K562 (cell line): Measurements from ENCODE around the gene LRP2BP. TPM values are rescaled to one million over a fixed set of nuclear protein-coding genes. Genes with fewer than 3 reads are reported as not detected.

ENCODE experiments used
- ETV1 ChIP-seq: fragments of 450-650 bp; conservative IDR thresholded peaks from 2 replicates; pipeline ENCODE4 v1.6.1; 2016; ENCODE audit warnings: missing genetic modification characterization, control low read depth, low read depth, missing compliant biosample characterization
- HDGF ChIP-seq: fragments of 450-650 bp; IDR thresholded peaks from 2 replicates; pipeline ENCODE4 v1.6.1; 2016
- TAF7 ChIP-seq: fragments of 450-650 bp; IDR thresholded peaks from 2 replicates; pipeline ENCODE4 v1.6.1; 2016; ENCODE audit warnings: missing genetic modification characterization, missing compliant biosample characterization
- ZBTB11 ChIP-seq, 3 experiments: fragments of 200-800 bp in 1 of 3; fragments of 250-450 bp in 1 of 3; fragments of 450-650 bp in 1 of 3; sonication (Bioruptor Pico) in 1 of 3; sonication (Bioruptor generic) in 1 of 3; formaldehyde crosslinking in 1 of 3; IDR thresholded peaks; 2 replicates each; pipeline versions ENCODE4 v1.6.1 to v1.8.0; 2016 to 2022; ENCODE audit warnings: mild to moderate bottlenecking in 2 of 3, missing genetic modification characterization in 2 of 3, missing compliant biosample characterization in 1 of 3, moderate library complexity in 1 of 3
- ZBTB40 ChIP-seq, 2 experiments: fragments of 450-650 bp in 1 of 2; sonication (generic) in 1 of 2; formaldehyde crosslinking in 1 of 2; IDR thresholded peaks; 2 replicates each; pipeline versions ENCODE4 v1.7.1 to v1.9.0; 2016 to 2022; ENCODE audit warnings: inconsistent platforms in 1 of 2, mild to moderate bottlenecking in 1 of 2, missing genetic modification reagents in 1 of 2
- ZZZ3 ChIP-seq: fragments of 450-650 bp; IDR thresholded peaks from 2 replicates; pipeline ENCODE4 v1.6.1; 2016; ENCODE audit warnings: antibody characterized with exemption, mild to moderate bottlenecking, moderate library complexity
- polyA plus RNA-seq, 8 experiments: library from polyadenylated mRNA; depleted of rRNA in 4 of 8; stranded (reverse) in 5 of 8; unstranded in 3 of 8; fragments of >200 nt; fragmentation: Nextera tagmentation in 2 of 8; fragmentation: Illumina TruSeq in 1 of 8; extraction: Ambion mirVana in 2 of 8; extraction: Trizol in 1 of 8; gene quantifications; 2 replicates each; pipeline versions ENCODE4 v1.2.1 to v1.2.3, GENCODE V29; 2011 to 2014; ENCODE audit warnings: inconsistent platforms in 1 of 8, missing spikeins in 1 of 8
- total RNA-seq, 7 experiments: library from RNA; depleted of rRNA in 6 of 7; stranded (reverse); fragments of >200 nt in 6 of 7; fragmentation: Illumina TruSeq in 2 of 7; extraction: Trizol in 2 of 7; gene quantifications; 2 replicates each; pipeline versions ENCODE4 v1.2.1 to v1.2.3, GENCODE V29; 2011 to 2021; ENCODE audit warnings: low replicate concordance in 1 of 7

LRP2BP gene
- total and polyA plus RNA-seq, 9 of the 15 experiments (the other 6 are each of a cell fraction or from before 2014, with no cell fraction given): 0.42 to 2.1 (median 0.62) TPM

- TF ChIP-seq ZBTB40 (IDR thresholded peaks at IDR 0.05) (no peak), ZBTB40 (CRISPR knock-in tag; IDR thresholded peaks at IDR 0.05) (no peak), HDGF (peak; percentile 65; the same call in 1 of the 2 replicates), TAF7 (tag) (no peak), ETV1 (tag) (0 out of 2 replicates have a peak, but pooled peaks have one; percentile 5), ZZZ3 (no peak), ZBTB11 (CRISPR knock-in tag; IDR thresholded peaks at IDR 0.05) (peak in 1 of 3 experiments; percentile 59; a peak in 1 of 6 replicates)
Measured at GRCh38 chr4:185424905-185425646, 29.4 kb upstream of the LRP2BP start (continued).
